ENCODE results near the gene ACTL6B.

DNA sequence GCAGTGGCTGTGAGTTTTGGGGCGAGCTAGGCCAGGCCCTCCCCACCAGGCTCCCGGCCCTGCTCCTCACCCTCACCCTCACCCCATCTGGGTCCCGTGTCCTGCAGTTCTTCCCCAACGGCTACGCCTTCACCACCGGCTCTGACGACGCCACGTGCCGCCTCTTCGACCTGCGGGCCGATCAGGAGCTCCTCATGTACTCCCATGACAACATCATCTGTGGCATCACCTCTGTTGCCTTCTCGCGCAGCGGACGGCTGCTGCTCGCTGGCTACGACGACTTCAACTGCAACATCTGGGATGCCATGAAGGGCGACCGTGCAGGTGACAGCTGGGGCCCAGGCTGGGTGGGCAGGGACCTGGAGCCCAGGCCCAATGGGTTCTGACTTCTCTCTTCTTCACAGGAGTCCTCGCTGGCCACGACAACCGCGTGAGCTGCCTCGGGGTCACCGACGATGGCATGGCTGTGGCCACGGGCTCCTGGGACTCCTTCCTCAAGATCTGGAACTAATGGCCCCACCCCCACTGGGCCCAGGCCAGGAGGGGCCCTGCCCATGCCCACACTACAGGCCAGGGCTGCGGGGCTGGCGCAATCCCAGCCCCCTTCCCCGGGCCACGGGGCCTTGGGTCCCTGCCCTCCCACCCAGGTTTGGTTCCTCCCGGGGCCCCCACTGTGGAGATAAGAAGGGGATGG, 22.2 kb upstream of the ACTL6B start:
- no peak for TF ChIP-seq EZH2 (IDR thresholded peaks at IDR 0.05)
- TF ChIP-seq POLR2AphosphoS5 (IDR thresholded peaks at IDR 0.05; ENCODE audit: borderline replicate concordance, low read depth, low read length) = 0 out of 2 replicates have a peak, but pooled peaks have one; percentile 31
